ENCODE results near the gene SETD5.

Gene SETD5

GRCh38 chr3:9362731-9363530 is 34.5 kb upstream of the SETD5 start, which contains the start of gene THUMPD3:
Gene THUMPD3 (plus strand): TSS chr3:9363054. CDS start chr3:9365069, 2,015 bp downstream.
- TF ChIP-seq CTCF (IDR thresholded peaks at IDR 0.05; ENCODE audit: low read depth, low read length): no peak; the same call in 1 of the 2 replicates
- peak; percentile 64 for DNase-seq (ENCODE audit: extremely low read depth, low read depth)

GRCh38 chr3:9369508-9369907 is 27.9 kb upstream of the SETD5 start:
- no peak for DNase-seq (ENCODE audit: extremely low read depth, low read depth)
- TF ChIP-seq CTCF (IDR thresholded peaks at IDR 0.05; ENCODE audit: low read depth, low read length): no peak

DNA sequence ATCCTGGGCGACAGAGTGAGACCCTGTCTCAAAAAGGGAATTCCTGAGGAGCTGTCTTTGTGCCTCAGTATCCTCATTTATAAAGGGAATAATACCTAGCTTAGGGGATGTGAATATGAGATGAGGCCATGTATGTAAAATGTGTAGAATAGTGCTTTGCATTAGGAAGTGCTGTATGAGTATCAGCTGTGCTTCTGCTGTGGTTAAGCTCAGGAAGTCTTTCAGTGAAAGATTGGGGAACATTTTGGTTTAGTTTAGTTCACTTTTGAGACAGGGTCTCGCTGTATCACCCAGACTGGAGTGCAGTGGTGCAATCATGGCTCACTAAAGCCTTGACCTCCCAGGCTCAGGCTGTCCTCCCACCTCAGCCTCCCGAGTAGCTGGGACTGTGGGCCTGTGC is 23.9 kb upstream of the SETD5 start:
- no peak for TF ChIP-seq CTCF (IDR thresholded peaks at IDR 0.05; ENCODE audit: low read depth, low read length)
- no peak for DNase-seq (ENCODE audit: extremely low read depth, low read depth)

- TF ChIP-seq CTCF (IDR thresholded peaks at IDR 0.05; ENCODE audit: low read depth, low read length): no peak
- DNase-seq (ENCODE audit: extremely low read depth, low read depth): no peak
Measured at GRCh38 chr3:9377981-9378380, 19.4 kb upstream of the SETD5 start.

- TF ChIP-seq CTCF (IDR thresholded peaks at IDR 0.05; ENCODE audit: low read depth, low read length): no peak
- no peak for DNase-seq (ENCODE audit: extremely low read depth, low read depth)
Measured at GRCh38 chr3:9379327-9379726, 18.1 kb upstream of the SETD5 start.

GRCh38 chr3:9380014-9380413 is 17.4 kb upstream of the SETD5 start:
- TF ChIP-seq CTCF (IDR thresholded peaks at IDR 0.05; ENCODE audit: low read depth, low read length): no peak
- no peak for DNase-seq (ENCODE audit: extremely low read depth, low read depth)

GRCh38 chr3:9384141-9384828 is 13.1 kb upstream of the SETD5 start:
- DNase-seq (ENCODE audit: extremely low read depth, low read depth): no peak
- TF ChIP-seq CTCF (IDR thresholded peaks at IDR 0.05; ENCODE audit: low read depth, low read length): no peak
